Activated CD4-positive, alpha-beta T cell treated with anti-CD3 and anti-CD28 coated beads for 36 hours (primary cell): ENCODE measurements around the gene BLMH. TPM values are rescaled to one million over a fixed set of nuclear protein-coding genes. Genes with fewer than 3 reads are reported as not detected.
"Not testable (repeated sequence)": the region's sequence is repeated elsewhere in the genome, so short reads cannot be mapped to it uniquely, and the experiment has no call there.

Source experiments
- ATAC-seq: fragments of 200-7000 bp; cut with Tn5 transposase; one replicate; pipeline ENCODE4 v1.10.0; 2021; ENCODE audit warnings: mild to moderate bottlenecking, moderate library complexity
- CTCF ChIA-PET: fragments of 350-600 bp; sonication (Branson Sonifier 250); formaldehyde crosslinking; loops from one replicate; lab custom pipeline; 2021; ENCODE audit warnings: antibody characterized with exemption; lab: Charles Lee
- POLR2A ChIA-PET: fragments of 350-600 bp; sonication (Branson Sonifier 250); formaldehyde crosslinking; loops from one replicate; lab custom pipeline; 2021; ENCODE audit warnings: antibody characterized with exemption, inconsistent platforms; lab: Charles Lee
- DNase-seq: peaks from one replicate; pipeline ENCODE4 v3.0.0-alpha.2; 2020
- H3K27ac Mint-ChIP-seq: one replicate; pipeline ENCODE4 v1.8.0; 2021; ENCODE audit warnings: mixed read lengths
- H3K27me3 Mint-ChIP-seq: one replicate; pipeline ENCODE4 v1.8.0; 2021; ENCODE audit warnings: mixed read lengths
- H3K36me3 Mint-ChIP-seq: one replicate; pipeline ENCODE4 v1.8.0; 2021; ENCODE audit warnings: low read depth, mixed read lengths
- H3K4me1 Mint-ChIP-seq: one replicate; pipeline ENCODE4 v1.8.0; 2021; ENCODE audit warnings: mixed read lengths
- H3K4me3 Mint-ChIP-seq: one replicate; pipeline ENCODE4 v1.8.0; 2021; ENCODE audit warnings: mild to moderate bottlenecking, moderate library complexity, mixed read lengths
- H3K9me3 Mint-ChIP-seq: one replicate; pipeline ENCODE4 v1.8.0; 2021; ENCODE audit warnings: low read depth, mixed read lengths
- intact Hi-C, 2 experiments: fragments of 100-400 bp; cut with DNase I in 1 of 2; cut with micrococcal nuclease in 1 of 2; formaldehyde crosslinking; loops; one replicate each; pipeline versions ENCODE4 v1.14.2 to v1.15.1; 2022 to 2024; cut with DNase I, micrococcal nuclease
- total RNA-seq, 2 experiments: library from RNA; stranded (reverse); gene quantifications; one replicate each; pipeline ENCODE4 v1.2.3, GENCODE V29; 2021

BLMH gene
- total RNA-seq, 2 experiments from 2014 or later = 54.3 to 74.5 TPM

GRCh38 chr17:30237296-30238002 is 54.3 kb downstream of the BLMH start:
- POLR2A ChIA-PET = no interaction called here
- Mint-ChIP-seq H3K4me3 (no peak overlapping the region), H3K9me3 (no peaks in the 10 kb centered on the region), H3K4me1 (peaks cover 11% of the 10 kb centered on the region), H3K27me3 (peaks cover 57% of the 10 kb centered on the region), H3K36me3 (no peaks in the 10 kb centered on the region), H3K27ac (no peak overlapping the region)
- no peak for ATAC-seq
- intact Hi-C loops = loop anchor here (2.0 to 5.0 kb wide), 3 partner anchors 100 to 133 kb away; no protein-coding TSS in a partner anchor
- CTCF ChIA-PET = interaction anchor here (0.9 to 1.8 kb wide), 2 partner anchors 112 to 133 kb away, joined by 4 to 11 read pairs; no protein-coding TSS in a partner anchor
- DNase-seq = no peak

GRCh38 chr17:30236766-30237165 is 55.0 kb downstream of the BLMH start:
- peaks cover 59% of the 10 kb centered on the region for H3K27me3 Mint-ChIP-seq
- ATAC-seq (no peak), DNase-seq (peak; percentile 55)
- no peaks in the 10 kb centered on the region for H3K36me3 Mint-ChIP-seq
- CTCF ChIA-PET = interaction anchor here (0.8 to 1.9 kb wide), 6 partner anchors 8 to 132 kb away, joined by 3 to 11 read pairs (median 4); no protein-coding TSS in a partner anchor
- H3K4me3 Mint-ChIP-seq = no peak overlapping the region
- peaks cover 11% of the 10 kb centered on the region for H3K4me1 Mint-ChIP-seq
- intact Hi-C loops = loop anchor here (2.0 to 5.0 kb wide), 3 partner anchors 101 to 132 kb away; no protein-coding TSS in a partner anchor
- H3K9me3 Mint-ChIP-seq = no peaks in the 10 kb centered on the region
- POLR2A ChIA-PET = no interaction called here
- no peak overlapping the region for H3K27ac Mint-ChIP-seq

GRCh38 chr17:30236297-30236624 is 55.5 kb downstream of the BLMH start:
- DNase-seq (no peak), ATAC-seq (no peak)
- Mint-ChIP-seq H3K9me3 (no peaks in the 10 kb centered on the region), H3K36me3 (no peaks in the 10 kb centered on the region), H3K4me1 (peaks cover 11% of the 10 kb centered on the region), H3K27me3 (peaks cover 59% of the 10 kb centered on the region), H3K4me3 (peak overlapping the region; percentile 42), H3K27ac (no peak overlapping the region)
- ChIA-PET CTCF (interaction anchor here (0.8 to 1.9 kb wide), 7 partner anchors 9 to 131 kb away, joined by 3 to 11 read pairs (median 4); no protein-coding TSS in a partner anchor), POLR2A (interaction anchor here (0.5 kb wide), 1 partner anchor 8 kb away, joined by 4 read pairs; no protein-coding TSS in a partner anchor)
- intact Hi-C loops = loop anchor here (2.0 to 5.0 kb wide), 3 partner anchors 101 to 131 kb away; no protein-coding TSS in a partner anchor

GRCh38 chr17:30235386-30236296 is 56.1 kb downstream of the BLMH start, which contains the start of gene SLC6A4:
TSS of gene SLC6A4 (minus strand) at chr17:30235697. CDS start at chr17:30221958, 13,739 bp downstream.
- ChIA-PET POLR2A (interaction anchor here (0.5 kb wide), 1 partner anchor 9 kb away, joined by 4 read pairs; no protein-coding TSS in a partner anchor), CTCF (interaction anchor here (0.6 to 1.9 kb wide), 11 partner anchors 9 to 131 kb away, joined by 3 to 11 read pairs (median 4); no protein-coding TSS in a partner anchor)
- H3K9me3 Mint-ChIP-seq = no peaks in the 10 kb centered on the region
- ATAC-seq (peak; percentile 39), DNase-seq (no peak)
- intact Hi-C loops = loop anchor here (2.0 to 5.0 kb wide), 3 partner anchors 102 to 131 kb away; no protein-coding TSS in a partner anchor
- peaks cover 11% of the 10 kb centered on the region for H3K4me1 Mint-ChIP-seq
- peaks cover 59% of the 10 kb centered on the region for H3K27me3 Mint-ChIP-seq
- no peaks in the 10 kb centered on the region for H3K36me3 Mint-ChIP-seq
- H3K27ac Mint-ChIP-seq = no peak within 1 kb of the TSS
- H3K4me3 Mint-ChIP-seq = peak within 1 kb of the TSS; percentile 42

- ATAC-seq (peak; percentile 45), DNase-seq (peak; percentile 33)
- Mint-ChIP-seq H3K27me3 (peaks cover 62% of the 10 kb centered on the region), H3K4me1 (peaks cover 11% of the 10 kb centered on the region), H3K4me3 (peak overlapping the region; percentile 34), H3K9me3 (no peaks in the 10 kb centered on the region), H3K27ac (no peak overlapping the region), H3K36me3 (no peaks in the 10 kb centered on the region)
- ChIA-PET CTCF (interaction anchor here (0.6 to 1.9 kb wide), 8 partner anchors 13 to 130 kb away, joined by 3 to 6 read pairs (median 4); no protein-coding TSS in a partner anchor), POLR2A (interaction anchor here (0.6 kb wide), 1 partner anchor 117 kb away, joined by 3 read pairs; no protein-coding TSS in a partner anchor)
- intact Hi-C loops = loop anchor here (5.0 kb wide), 2 partner anchors 102 to 128 kb away; no protein-coding TSS in a partner anchor
Observed at GRCh38 chr17:30234964-30235363, 56.8 kb downstream of the BLMH start.

GRCh38 chr17:30234296-30234695 is 57.4 kb downstream of the BLMH start:
- ChIA-PET CTCF (interaction anchor here (0.6 to 1.8 kb wide), 5 partner anchors 13 to 129 kb away, joined by 3 to 4 read pairs (median 3); no protein-coding TSS in a partner anchor), POLR2A (interaction anchor here (0.6 kb wide), 1 partner anchor 117 kb away, joined by 3 read pairs; no protein-coding TSS in a partner anchor)
- Mint-ChIP-seq H3K36me3 (no peaks in the 10 kb centered on the region), H3K27ac (no peak overlapping the region), H3K27me3 (peaks cover 58% of the 10 kb centered on the region), H3K9me3 (no peaks in the 10 kb centered on the region), H3K4me3 (no peak overlapping the region), H3K4me1 (peaks cover 11% of the 10 kb centered on the region)
- no peak for ATAC-seq
- intact Hi-C loops = no loop called here
- DNase-seq = no peak

- Mint-ChIP-seq H3K27ac (no peak overlapping the region), H3K36me3 (no peaks in the 10 kb centered on the region), H3K4me1 (peaks cover 11% of the 10 kb centered on the region), H3K9me3 (no peaks in the 10 kb centered on the region), H3K4me3 (no peak overlapping the region), H3K27me3 (peaks cover 53% of the 10 kb centered on the region)
- intact Hi-C loops = no loop called here
- DNase-seq (no peak), ATAC-seq (no peak)
- ChIA-PET POLR2A (no interaction called here), CTCF (no interaction called here)
Observed at GRCh38 chr17:30232824-30233427, 58.8 kb downstream of the BLMH start.

- Mint-ChIP-seq H3K9me3 (no peaks in the 10 kb centered on the region), H3K36me3 (no peaks in the 10 kb centered on the region), H3K27ac (no peak overlapping the region), H3K27me3 (peaks cover 47% of the 10 kb centered on the region), H3K4me3 (no peak overlapping the region), H3K4me1 (peaks cover 11% of the 10 kb centered on the region)
- CTCF ChIA-PET = interaction anchor here (1.1 kb wide), 1 partner anchor 104 kb away, joined by 3 read pairs; no protein-coding TSS in a partner anchor
- POLR2A ChIA-PET = no interaction called here
- no peak for ATAC-seq
- intact Hi-C loops = no loop called here
- DNase-seq = no peak
Observed at GRCh38 chr17:30232015-30232823, 59.5 kb downstream of the BLMH start.

GRCh38 chr17:30230596-30231125 is 61.1 kb downstream of the BLMH start:
- CTCF ChIA-PET = interaction anchor here (1.1 kb wide), 1 partner anchor 106 kb away, joined by 3 read pairs; no protein-coding TSS in a partner anchor
- Mint-ChIP-seq H3K27ac (no peak overlapping the region), H3K36me3 (no peaks in the 10 kb centered on the region), H3K4me3 (no peak overlapping the region), H3K27me3 (peaks cover 39% of the 10 kb centered on the region), H3K4me1 (peaks cover 4% of the 10 kb centered on the region), H3K9me3 (no peaks in the 10 kb centered on the region)
- no peak for ATAC-seq
- no peak for DNase-seq
- POLR2A ChIA-PET = no interaction called here
- intact Hi-C loops = no loop called here

GRCh38 chr17:30230009-30230408 is 61.7 kb downstream of the BLMH start:
- DNase-seq, H3K36me3 Mint-ChIP-seq, ATAC-seq, H3K4me1 Mint-ChIP-seq, H3K4me3 Mint-ChIP-seq, POLR2A ChIA-PET, H3K27ac Mint-ChIP-seq, intact Hi-C loops, H3K9me3 Mint-ChIP-seq, CTCF ChIA-PET: not testable (repeated sequence)
- peaks cover 35% of the 10 kb centered on the region for H3K27me3 Mint-ChIP-seq
